NCI-H1105 (cell line): ENCODE data around the gene LRP1B.
"Not testable (repeated sequence)": the region's sequence is repeated elsewhere in the genome, so short reads cannot be mapped to it uniquely, and the experiment has no call there.

Source experiments
- DNase-seq: peaks from one replicate; lab custom pipeline; 2025; lab: John Stamatoyannopoulos, UW

LRP1B gene

DNA sequence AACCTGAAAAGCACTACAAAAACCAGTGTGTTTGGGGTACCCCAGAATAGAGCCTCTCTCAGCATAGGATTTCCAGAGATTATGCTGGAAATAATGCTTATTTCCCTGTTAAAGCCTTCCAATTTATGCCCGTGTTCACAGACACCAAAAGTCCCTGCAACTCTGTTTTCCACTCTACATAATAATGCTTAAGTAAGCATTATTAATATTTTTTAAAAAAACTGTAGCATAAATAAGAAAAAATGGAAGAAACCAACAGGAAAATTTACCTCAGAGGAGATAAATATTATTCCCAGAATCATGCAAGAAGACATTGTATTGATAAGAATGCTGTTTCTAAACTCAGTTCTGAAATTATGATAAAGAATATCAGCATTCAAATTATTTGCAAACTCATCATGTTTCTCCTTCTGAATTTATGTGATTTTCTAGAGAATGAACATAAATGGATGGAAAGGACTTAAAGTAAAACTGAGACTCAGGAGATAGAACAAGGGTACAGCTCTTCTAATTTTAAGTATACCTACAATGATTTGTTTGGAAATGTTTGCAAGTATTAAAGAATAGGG, 241.7 kb downstream of the LRP1B start:
- no peak for DNase-seq

DNA sequence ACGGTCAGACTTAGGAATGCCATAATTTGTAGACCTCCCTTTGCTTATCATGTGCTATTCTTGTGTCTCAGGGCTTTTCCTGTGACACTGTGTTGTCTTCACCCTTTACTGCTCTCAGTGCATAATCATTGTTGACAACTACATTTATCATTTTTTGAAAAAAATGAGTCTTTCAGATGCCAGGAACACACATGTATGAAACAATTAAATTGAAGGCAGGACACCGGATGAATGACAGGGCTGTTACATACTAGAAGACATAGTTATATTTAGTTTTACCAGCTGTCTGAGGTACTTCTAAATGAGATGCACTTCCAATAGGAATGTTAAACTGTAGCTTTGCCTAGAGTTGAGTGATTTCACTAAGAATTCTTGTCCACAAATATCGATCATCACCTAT, 243.5 kb downstream of the LRP1B start:
- no peak for DNase-seq

DNA sequence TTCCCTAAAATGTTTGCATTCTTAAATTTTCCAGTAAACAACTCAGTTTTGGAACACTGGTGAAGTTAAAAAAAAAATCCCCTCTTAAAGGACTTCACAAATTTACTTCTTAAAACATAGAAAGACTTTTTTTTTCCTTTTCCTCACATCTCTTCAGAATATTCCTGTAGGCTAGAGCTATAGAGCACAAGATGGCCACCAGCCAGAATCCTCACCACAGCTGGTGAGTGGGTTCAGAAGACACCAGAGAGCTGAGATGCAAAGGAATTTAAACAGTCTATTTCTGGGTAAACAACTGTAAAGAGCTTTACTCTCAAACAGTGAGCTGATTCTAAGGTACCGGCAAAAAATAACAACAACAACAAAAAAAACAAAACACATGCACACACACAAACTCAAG, 252.8 kb downstream of the LRP1B start:
- no peak for DNase-seq

DNA sequence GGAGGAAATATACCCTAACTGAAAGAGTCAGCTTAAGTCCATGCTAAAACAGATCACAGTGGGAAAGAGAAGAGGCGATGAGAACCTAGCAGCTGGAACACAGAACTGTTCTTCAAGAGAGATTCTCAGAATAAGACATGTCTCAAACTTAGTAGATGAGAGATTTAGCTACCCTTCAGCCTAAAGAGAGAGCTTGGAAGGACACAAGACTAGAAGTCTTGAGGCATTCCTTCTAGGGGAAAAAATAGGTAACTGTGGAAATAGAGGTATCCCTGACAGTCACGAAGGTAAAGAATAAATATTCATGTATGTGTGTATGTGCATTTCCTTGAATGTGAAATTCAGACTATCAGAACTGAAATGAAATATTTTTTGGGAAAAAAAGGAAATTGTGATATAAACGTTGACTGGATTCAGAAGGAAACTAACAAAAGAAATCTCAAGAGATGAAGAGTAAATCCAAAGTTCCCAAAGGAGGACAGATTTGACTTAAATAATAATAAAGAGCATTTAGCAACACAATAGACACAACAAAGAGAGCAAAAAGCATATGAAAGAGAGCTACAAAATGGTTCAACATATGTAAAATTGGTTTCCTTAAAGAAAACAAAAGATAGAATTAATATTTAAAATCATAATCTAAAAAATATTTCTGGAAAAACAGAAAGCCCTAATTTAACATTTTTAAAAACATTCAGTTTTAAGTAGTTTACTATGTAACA, 258.7 kb downstream of the LRP1B start:
- DNase-seq, result no peak

DNA sequence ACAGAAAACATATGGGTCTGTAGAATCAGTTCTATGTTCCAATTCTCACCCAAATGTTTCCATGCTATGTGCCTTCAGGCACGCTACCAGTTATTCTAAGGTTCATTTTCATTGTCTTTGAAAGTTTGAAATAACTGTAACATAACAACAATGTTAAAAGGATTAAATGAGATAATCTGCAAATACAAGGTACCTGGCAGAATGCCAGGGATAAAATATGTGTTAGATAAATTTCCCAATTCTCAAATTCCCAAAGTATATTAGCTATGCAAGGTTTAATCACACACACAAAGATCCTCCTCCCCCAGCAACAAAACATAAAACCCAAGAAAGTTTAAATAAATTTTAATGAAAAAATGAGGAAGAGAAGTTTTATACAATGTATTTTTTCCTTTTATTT, 261.2 kb downstream of the LRP1B start:
- no peak for DNase-seq

DNA sequence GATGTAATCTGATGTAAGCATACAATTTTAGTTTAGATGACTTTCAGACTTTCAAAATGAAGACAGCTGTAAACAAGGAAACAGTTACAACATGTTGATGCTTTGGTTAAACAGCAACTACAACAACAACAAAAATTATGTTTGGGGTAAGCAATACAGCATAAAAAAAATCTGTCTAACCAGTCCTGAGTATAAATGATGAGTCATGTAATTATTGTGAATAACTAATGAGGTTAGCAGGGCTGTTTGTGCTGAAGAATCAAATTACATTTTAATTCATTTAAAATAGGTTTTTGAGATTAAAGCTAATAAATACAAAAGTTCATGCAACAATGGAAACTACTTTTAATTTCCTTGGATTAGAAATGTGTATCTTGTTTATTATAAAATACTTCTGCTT, 266.9 kb downstream of the LRP1B start:
- no peak for DNase-seq

DNA sequence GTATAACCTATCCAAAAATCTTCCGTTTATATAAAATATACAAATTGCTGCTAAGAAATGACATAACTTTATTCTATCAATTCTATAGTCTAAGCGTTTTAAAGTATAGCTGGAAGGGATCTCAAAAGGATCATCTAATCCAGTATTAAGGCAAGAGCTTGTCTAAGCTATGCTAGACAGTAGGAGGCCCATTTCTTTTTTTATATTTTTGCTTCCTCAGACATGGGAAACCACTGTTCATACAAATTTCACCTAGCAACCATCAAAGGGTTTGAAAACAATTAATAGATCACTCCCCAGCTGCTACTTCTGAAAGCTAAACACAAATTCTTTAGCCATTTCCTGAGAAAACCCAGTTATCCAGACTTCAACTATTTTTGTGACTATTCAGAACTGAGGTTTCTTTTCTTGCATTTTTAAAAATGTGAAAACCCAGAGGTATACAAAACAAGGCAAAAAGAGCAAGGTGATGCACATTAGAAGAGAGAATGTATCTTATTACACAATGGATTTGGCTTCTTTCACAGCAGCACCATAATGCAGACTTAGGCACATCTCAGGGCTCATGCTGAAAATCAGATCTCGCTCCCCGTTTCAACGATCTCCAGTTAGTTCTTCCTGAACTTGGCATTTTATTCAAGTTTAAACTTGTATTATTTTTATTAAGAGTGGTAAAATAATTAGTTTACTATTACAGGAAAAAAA, 274.4 kb downstream of the LRP1B start:
- DNase-seq, result no peak

DNA sequence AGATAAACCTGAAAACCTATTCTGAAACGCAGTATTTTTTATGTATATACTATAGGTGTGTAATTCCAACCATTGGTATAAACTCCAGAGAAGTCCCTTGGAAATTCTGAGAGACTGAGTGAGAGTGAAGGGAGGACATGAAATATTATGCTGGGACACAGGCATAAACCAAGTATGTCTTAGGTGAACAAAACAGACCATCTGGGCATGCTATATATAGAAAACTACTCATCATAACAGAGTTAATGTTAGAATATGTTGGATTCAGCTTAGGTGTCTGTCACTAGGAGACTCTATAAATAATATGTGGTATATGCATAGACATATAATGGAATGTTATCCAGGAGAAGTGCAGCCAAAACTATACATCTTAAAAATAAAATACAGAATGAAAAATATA, 282.6 kb downstream of the LRP1B start:
- DNase-seq, result no peak

DNA sequence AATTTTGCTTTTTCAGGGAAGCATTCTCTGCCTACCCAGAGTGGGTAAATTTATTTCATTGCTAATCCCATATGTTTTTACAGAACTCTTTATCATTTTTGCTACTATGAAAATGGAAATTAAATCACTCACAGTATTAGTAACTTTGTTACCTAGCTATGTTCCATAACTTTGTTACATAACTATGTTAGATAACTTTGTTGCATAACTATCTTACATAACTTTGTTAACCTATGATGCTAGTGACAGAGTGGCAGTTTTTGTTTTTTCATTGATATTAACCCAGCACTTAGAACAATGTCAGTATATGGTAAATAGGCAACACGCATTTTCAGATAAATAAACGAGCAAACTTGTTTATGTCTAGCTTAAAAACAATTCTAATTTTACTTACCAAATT, 286.6 kb downstream of the LRP1B start:
- no peak for DNase-seq

DNA sequence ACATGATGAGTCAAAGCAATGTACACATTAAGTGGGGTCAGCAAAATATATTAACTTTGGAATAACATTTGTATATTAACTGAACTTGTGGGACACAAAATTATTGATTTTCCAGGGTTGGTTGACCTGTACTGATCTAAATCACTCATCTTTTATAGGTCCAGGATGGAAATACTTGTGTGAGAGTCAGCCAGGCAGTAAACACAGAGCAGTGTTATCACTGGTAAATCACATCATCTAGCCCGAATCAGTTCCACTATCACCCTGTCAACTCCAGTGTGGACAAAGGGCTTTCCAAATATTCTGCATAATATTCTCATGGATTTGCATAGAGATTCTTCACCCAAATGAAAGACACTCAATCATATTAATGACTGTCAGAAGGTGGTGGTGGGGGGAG, 295.7 kb downstream of the LRP1B start:
- no peak for DNase-seq

DNA sequence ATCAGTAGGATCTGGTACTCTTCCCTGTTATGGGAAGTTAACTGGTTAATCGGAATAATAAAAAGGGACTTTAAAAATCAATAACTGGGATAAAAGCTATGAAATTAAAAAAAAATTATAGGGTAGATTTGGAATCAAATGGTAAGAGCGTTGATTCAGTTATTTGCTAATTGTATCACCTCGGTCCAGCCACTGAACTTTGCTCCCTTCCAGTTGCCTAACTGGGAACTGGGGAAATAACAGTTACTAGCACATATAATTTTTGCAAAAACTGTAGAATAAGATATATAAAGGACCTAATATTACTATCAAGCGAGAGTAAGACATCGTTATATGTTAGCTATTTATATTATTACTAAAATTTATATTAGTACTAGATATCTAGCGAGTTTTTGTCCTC, 302.1 kb downstream of the LRP1B start:
- DNase-seq, result no peak

DNA sequence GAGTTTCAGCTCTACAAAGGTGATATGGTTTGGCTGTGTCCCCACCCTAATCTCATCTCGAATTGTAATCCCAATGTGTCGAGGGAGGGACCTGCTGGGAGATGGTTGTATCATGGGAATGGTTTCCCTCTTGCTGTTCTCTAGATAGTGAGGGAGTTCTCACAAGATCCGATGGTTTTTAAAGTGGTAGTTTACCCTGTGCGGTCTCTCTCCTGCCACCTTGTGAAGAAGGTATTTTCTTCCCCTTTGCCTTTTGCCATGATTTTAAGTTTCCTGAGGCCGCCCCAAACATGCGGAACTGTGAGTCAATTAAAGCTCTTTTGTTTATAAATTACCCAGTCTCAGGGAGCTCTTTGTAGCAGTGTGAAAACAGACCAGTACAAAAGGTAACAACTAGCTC, 306.0 kb downstream of the LRP1B start:
- DNase-seq, result no peak

DNA sequence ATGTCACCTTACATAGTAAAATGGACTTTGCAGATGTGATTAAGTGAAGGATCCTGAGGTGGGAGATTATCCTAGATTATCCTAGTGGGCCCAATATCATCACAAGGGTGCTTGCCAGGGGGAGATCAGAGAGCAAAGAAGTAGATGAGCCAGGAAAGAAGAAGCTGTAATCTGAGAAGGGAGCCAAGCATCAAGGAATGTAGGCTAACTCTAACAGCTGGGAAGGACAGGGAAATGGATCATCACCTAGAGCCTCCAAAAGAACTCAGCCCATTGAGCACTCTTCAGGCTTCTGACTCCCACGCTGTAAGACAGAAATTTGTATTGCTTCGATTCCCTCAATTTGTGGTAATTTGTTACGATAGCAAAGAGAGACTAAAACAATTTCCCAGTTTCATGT, 309.9 kb downstream of the LRP1B start:
- no peak for DNase-seq

DNA sequence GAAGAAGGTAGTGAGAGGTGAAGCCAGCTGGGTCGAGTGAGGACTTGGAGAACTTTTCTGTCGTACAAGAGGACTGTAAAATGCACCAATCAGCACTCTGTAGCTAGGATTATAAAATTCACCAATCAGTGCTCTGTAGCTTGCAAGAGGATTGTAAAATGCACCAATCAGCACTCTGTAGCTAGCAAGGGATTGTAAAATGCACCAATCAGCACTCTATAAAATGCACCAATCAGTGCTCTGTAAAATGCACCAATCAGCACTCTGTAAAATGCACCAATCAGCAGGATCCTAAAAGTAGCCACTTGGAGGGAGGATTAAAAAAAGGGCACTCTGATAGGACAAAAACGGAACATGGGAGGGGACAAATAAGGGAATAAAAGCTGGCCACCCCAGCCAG, 315.5 kb downstream of the LRP1B start:
- DNase-seq, result not testable (repeated sequence)

DNA sequence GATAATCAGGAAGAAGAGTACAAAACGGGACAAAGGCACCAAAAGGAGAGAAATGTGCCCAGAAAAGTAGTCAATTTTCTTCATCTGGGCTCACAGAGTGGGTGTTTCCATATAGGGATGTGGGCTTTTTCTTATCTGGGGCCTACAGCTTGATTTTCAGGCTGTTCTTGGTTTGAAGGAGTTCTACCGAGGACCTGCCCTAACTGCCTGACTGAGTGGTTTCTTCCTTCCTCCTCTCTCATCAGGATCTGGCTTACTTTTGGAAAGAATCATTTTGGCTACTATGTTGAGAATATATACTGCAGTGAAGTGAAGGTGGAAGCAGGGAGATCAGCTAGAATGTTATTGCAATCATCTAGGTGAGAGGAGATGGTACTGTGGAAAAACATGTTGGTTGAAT, 316.7 kb downstream of the LRP1B start:
- DNase-seq, result no peak

DNA sequence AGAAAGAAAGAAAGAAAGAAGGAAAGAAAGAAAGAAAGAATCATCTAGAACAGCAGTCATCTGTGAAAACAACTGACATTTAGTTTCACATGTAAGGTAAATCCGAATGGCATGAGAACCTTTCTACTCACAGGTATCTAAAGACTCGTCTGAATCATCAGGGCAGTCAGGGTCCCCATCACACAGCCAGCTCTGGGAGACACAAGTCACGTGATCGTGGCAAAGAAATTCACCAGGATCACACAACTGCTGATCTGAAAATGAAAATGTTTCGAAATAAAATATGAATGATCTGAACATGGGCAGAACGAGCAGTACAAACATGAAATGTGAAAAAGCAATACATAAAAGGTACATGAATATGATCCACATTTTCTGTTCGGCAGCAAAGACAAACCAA, 320.7 kb downstream of the LRP1B start:
- no peak for DNase-seq

DNA sequence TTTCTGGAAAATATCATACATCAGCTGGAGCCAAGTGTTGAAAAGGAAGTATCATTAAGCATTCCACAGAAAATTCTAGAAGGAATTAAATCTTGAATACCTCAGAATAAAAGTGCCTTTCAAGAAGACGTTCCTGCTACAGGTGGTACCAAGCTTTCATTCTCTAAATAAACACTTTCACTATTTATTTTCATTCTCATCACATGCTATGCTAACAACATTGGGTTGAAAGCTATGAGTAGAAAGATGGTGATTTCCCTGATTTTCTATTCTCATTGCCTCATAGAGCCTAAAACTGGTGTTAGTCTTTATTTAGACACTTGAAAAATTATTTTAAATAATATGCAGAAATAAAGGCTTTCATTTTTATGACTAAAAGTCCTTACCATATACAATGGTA, 324.7 kb downstream of the LRP1B start:
- DNase-seq, result no peak

DNA sequence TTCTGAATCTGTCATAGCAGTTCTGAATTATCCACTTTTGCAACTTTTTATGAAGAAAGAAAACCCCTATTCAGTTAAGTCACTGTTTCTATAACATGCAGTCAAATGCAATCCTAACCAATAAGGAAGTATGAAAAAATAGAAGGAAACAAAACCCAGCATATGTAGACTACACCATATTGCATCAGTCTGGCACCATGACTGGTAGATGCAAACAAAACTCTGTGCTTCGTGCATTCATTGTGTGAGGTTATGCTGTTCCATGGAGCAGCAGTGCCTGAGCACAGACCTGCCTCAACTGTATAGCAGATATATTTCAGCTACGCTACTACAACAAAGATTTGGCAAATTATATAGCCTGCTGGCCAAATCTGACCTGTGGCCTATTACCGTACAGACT, 325.5 kb downstream of the LRP1B start:
- no peak for DNase-seq

DNA sequence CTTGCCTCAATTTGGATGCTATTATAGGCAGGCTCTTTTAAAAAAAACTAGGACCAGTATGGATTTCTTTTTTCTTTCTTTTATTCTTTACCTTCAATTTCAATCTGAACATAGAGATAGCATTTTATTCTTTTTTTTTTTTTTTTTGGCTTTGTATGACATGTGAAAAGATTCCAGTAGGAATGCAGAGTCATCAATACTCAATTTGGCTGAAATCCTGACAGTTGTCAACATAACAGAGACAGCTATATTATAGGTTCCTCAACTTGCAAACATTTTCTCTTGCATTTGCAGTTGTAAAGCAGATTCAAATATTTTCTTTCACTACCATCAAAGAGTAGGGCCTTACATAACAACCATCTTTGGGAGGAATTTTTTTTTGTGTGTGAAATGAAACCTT, 334.4 kb downstream of the LRP1B start:
- DNase-seq, result no peak

DNA sequence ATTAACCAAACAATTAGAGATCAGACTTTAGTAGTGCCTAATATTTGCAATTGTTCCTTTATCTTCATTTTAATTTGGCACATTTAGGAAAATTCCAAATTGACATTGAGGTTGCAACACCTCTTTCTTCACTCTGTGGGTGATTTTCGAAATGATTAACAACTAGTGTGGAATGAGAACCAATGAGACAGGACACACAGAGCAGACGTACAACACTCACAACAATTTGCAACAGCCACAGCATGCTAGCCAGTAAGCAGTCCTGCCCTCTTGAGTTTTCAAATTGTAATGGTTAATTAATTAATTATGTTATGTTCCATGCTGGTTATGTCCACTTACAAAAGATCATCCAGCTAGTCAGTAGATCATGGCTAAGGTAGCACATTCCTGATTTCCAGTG, 339.3 kb downstream of the LRP1B start:
- no peak for DNase-seq

DNA sequence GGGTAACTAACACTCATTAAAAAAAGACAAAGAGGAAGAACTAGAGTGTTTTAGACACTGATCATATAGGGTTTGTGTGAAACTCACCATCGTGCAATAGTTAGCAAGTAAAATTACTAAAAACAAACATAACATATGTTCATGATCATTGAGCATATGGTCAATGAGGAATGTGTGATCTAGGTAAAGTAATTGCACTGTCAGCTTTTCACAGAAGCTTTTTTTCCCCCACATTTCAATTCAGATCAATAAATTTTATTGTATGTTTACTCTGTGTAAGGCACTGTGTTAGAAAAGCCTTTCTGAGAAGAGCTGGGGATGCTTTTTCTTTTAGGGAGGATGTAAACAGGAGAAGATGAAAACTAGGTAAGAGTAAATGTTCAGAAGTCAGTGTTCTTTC, 348.2 kb downstream of the LRP1B start:
- DNase-seq, result no peak

DNA sequence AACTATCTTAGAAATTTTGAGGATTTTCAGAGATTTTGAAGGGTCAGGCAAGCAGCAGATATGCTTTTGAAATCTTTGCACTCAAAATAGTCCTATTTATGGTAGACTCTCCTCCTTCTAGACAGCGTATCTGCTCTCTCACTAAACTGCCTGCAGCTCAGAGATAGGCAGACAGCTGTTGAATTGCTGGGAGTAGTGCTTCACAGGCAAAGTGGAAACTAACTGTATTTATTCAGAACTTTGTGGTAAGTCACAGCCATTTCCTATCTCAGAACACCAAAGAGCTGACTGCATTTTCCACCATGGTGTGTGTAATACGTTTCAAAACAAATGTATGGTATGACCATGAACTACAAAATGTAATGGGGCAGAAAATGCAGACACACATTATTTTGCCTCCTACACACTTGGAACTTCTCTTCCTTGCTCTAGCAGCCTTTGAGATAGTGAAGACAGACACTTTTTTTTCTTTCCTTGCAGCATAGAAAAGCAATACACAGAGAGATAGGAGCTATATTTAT, 352.4 kb downstream of the LRP1B start:
- no peak for DNase-seq

DNA sequence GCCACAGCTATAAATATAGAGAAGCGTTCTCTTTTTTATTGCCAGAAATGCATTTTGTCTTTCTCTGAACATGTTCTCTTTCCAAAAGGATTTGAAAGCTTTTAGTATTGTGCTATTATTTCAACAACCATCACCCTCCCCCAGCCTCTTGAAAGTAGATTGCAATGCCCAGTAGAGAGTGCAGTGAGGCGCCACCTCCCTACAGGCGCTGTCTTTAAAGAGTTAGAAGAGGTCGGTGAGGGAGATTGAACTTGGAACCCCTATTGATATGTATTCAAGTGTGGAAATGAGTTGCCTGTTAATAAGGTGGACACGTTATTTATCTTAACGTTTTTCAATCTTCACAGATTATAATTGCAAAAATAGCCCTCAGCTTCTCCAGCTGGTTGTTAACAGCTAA, 360.3 kb downstream of the LRP1B start:
- DNase-seq, result no peak
